H1 (cell line): ENCODE results near the gene NPSR1. TPM values are rescaled to one million over a fixed set of nuclear protein-coding genes. Genes with fewer than 3 reads are reported as not detected.

Experiments
- CTCF ChIA-PET: fragments of 300-600 bp; sonication (Branson Sonifier 250); formaldehyde crosslinking; loops from one replicate; lab custom pipeline; 2021; ENCODE audit not compliant: partially characterized antibody; lab: Charles Lee
- POLR2A ChIA-PET: fragments of 300-600 bp; sonication (Branson Sonifier 250); formaldehyde crosslinking; loops from one replicate; lab custom pipeline; 2021; ENCODE audit warnings: inconsistent platforms; ENCODE audit not compliant: partially characterized antibody; lab: Charles Lee
- DNase-seq, 2 experiments: peaks; one replicate each; pipeline versions ENCODE4 v3.0.0 to v3.0.0-alpha.2; 2010 to 2022; ENCODE audit warnings: low spot score in 2 of 2, low read depth in 1 of 2, mixed read lengths in 1 of 2
- FAIRE-seq: peaks from 2 replicates; lab custom pipeline; 2011; peaks lifted over from hg19 to GRCh38; lab: Jason Lieb, UNC
- H2AFZ ChIP-seq: 2 replicates; pipeline ENCODE4 v1.8.1; 2012; ENCODE audit warnings: low read length, inconsistent platforms
- H2AK5ac ChIP-seq: 2 replicates; pipeline ENCODE4 v1.6.1; 2013; ENCODE audit warnings: low read depth, low read length
- H2BK120ac ChIP-seq: replicated peaks from 2 replicates; pipeline ENCODE3; 2013; ENCODE audit warnings: low read depth, low read length, inconsistent platforms
- H2BK12ac ChIP-seq: 2 replicates; pipeline ENCODE4 v1.6.1; 2013; ENCODE audit warnings: low read depth, low read length
- H2BK15ac ChIP-seq: 2 replicates; pipeline ENCODE4 v1.6.1; 2013; ENCODE audit warnings: low read length
- H2BK20ac ChIP-seq: 2 replicates; pipeline ENCODE4 v1.6.1; 2013; ENCODE audit warnings: low read length
- H2BK5ac ChIP-seq: 2 replicates; pipeline ENCODE4 v1.6.1; 2013; ENCODE audit warnings: low read depth, low read length
- H3K14ac ChIP-seq: 2 replicates; pipeline ENCODE4 v1.6.1; 2013; ENCODE audit warnings: inconsistent platforms; ENCODE audit not compliant: insufficient read length
- H3K18ac ChIP-seq: 2 replicates; pipeline ENCODE4 v1.6.1; 2013; ENCODE audit warnings: low read length; ENCODE audit errors: extremely low read depth
- H3K23ac ChIP-seq: 2 replicates; pipeline ENCODE4 v1.6.1; 2013; ENCODE audit warnings: inconsistent platforms; ENCODE audit not compliant: insufficient read length
- H3K23me2 ChIP-seq: 2 replicates; pipeline ENCODE4 v1.6.1; 2013; ENCODE audit warnings: low read depth, low read length
- H3K27ac ChIP-seq: 2 replicates; pipeline ENCODE4 v1.6.1; 2011; ENCODE audit warnings: low read depth, low read length, inconsistent platforms
- H3K27me3 ChIP-seq, 4 experiments: replicated peaks in 1 of 4; 1 replicate in 1 of 4; 2 replicates in 3 of 4; pipeline versions ENCODE4 v1.6.1 to v1.8.1; 2011 to 2013; ENCODE audit warnings: low read length in 3 of 4, mild to moderate bottlenecking in 3 of 4, inconsistent platforms in 2 of 4, mixed read lengths in 2 of 4, moderate library complexity in 1 of 4; ENCODE audit not compliant: control insufficient read depth in 3 of 4, insufficient read depth in 3 of 4; ENCODE audit errors: extremely low read depth in 1 of 4
- H3K36me3 ChIP-seq, 4 experiments: 2 replicates each; pipeline versions ENCODE4 v1.6.1 to v1.8.1; 2011 to 2013; ENCODE audit warnings: mild to moderate bottlenecking in 4 of 4, low read length in 3 of 4, moderate library complexity in 2 of 4, control low read depth in 1 of 4, inconsistent platforms in 1 of 4; ENCODE audit not compliant: insufficient read depth in 4 of 4, control insufficient read depth in 2 of 4
- H3K4ac ChIP-seq: replicated peaks from 2 replicates; pipeline ENCODE3; 2013; ENCODE audit warnings: low read length, low read depth, mixed read lengths, inconsistent platforms; ENCODE audit not compliant: insufficient read length
- H3K4me1 ChIP-seq, 4 experiments: replicated peaks in 1 of 4; 1 replicate in 1 of 4; 2 replicates in 3 of 4; pipeline versions ENCODE4 v1.6.1 to v1.8.1; 2011 to 2013; ENCODE audit warnings: low read length in 3 of 4, inconsistent platforms in 2 of 4, mixed read lengths in 1 of 4; ENCODE audit not compliant: insufficient read depth in 4 of 4, control insufficient read depth in 3 of 4
- H3K4me2 ChIP-seq, 2 experiments: 2 replicates each; pipeline versions ENCODE4 v1.6.1 to v1.8.1; 2011 to 2013; ENCODE audit warnings: low read depth in 2 of 2, low read length in 2 of 2, control low read depth in 1 of 2, inconsistent platforms in 1 of 2, mild to moderate bottlenecking in 1 of 2; ENCODE audit not compliant: insufficient read depth in 1 of 2
- H3K4me3 ChIP-seq, 4 experiments: fragments of 200-600, 300-600 bp in 1 of 4; sonication (generic), shearing (Covaris generic), sonication (Bioruptor Twin) in 1 of 4; 2 replicates each; pipeline versions ENCODE4 v1.5.1 to v1.8.1; 2011 to 2016; ENCODE audit warnings: low read length in 4 of 4, low read depth in 3 of 4, control low read depth in 2 of 4, inconsistent platforms in 2 of 4, mild to moderate bottlenecking in 2 of 4, mixed read lengths in 1 of 4, moderate library complexity in 1 of 4; ENCODE audit not compliant: insufficient read depth in 2 of 4; ENCODE audit errors: extremely low read depth in 1 of 4
- H3K56ac ChIP-seq: replicated peaks from 2 replicates; pipeline ENCODE3; 2013; ENCODE audit warnings: low read depth, mild to moderate bottlenecking, mixed read lengths, low read length, inconsistent platforms; ENCODE audit not compliant: insufficient read length
- H3K79me1 ChIP-seq: 2 replicates; pipeline ENCODE4 v1.6.1; 2013; ENCODE audit warnings: low read depth, low read length, control low read depth
- H3K79me2 ChIP-seq, 2 experiments: 2 replicates each; pipeline versions ENCODE4 v1.6.1 to v1.8.1; 2012 to 2013; ENCODE audit warnings: low read length in 2 of 2, mild to moderate bottlenecking in 2 of 2, inconsistent platforms in 1 of 2; ENCODE audit not compliant: insufficient read depth in 2 of 2, control insufficient read depth in 1 of 2
- H3K9ac ChIP-seq, 4 experiments: replicated peaks in 1 of 4; 1 replicate in 1 of 4; 2 replicates in 3 of 4; pipeline versions ENCODE4 v1.6.1 to v1.8.1; 2011 to 2013; ENCODE audit warnings: low read depth in 3 of 4, low read length in 3 of 4, control low read depth in 2 of 4, mild to moderate bottlenecking in 2 of 4, moderate library complexity in 2 of 4, inconsistent platforms in 1 of 4; ENCODE audit errors: extremely low read depth in 1 of 4
- H3K9me3 ChIP-seq, 2 experiments: 2 replicates each; pipeline versions ENCODE4 v1.6.1 to v1.8.1; 2012 to 2013; ENCODE audit warnings: mild to moderate bottlenecking in 2 of 2, moderate library complexity in 2 of 2, control low read depth in 1 of 2, inconsistent platforms in 1 of 2, low read depth in 1 of 2, low read length in 1 of 2, mixed read lengths in 1 of 2; ENCODE audit not compliant: insufficient read depth in 2 of 2
- H4K20me1 ChIP-seq, 2 experiments: replicated peaks in 1 of 2; 2 replicates each; pipeline versions ENCODE3 to v1.8.1; 2011 to 2013; ENCODE audit warnings: inconsistent platforms in 2 of 2, low read length in 2 of 2, mild to moderate bottlenecking in 1 of 2; ENCODE audit not compliant: insufficient read depth in 2 of 2, control insufficient read depth in 1 of 2
- H4K5ac ChIP-seq: 2 replicates; pipeline ENCODE4 v1.6.1; 2013; ENCODE audit warnings: low read length, low read depth, mixed read lengths, inconsistent platforms; ENCODE audit not compliant: insufficient read length
- H4K8ac ChIP-seq: 2 replicates; pipeline ENCODE4 v1.8.0; 2013; ENCODE audit warnings: mild to moderate bottlenecking, moderate library complexity, low read length, inconsistent platforms; ENCODE audit not compliant: insufficient read depth; ENCODE audit errors: extremely low read depth
- H4K91ac ChIP-seq: replicated peaks from 2 replicates; pipeline ENCODE3; 2013; ENCODE audit warnings: low read length, mixed read lengths, inconsistent platforms; ENCODE audit not compliant: insufficient read length
- CEBPB ChIP-seq: IDR thresholded peaks from 2 replicates; pipeline ENCODE4 v1.6.1; 2012; ENCODE audit warnings: low read depth, low read length
- CREB1 ChIP-seq: IDR thresholded peaks from 2 replicates; pipeline ENCODE4 v1.6.1; 2012; ENCODE audit warnings: inconsistent platforms
- HDAC6 ChIP-seq: IDR thresholded peaks from one replicate; pipeline ENCODE4 v1.7.1; 2012; ENCODE audit warnings: low read depth, mild to moderate bottlenecking, inconsistent platforms, low read length, moderate library complexity
- KDM4A ChIP-seq: IDR thresholded peaks from one replicate; pipeline ENCODE4 v1.7.1; 2012; ENCODE audit warnings: low read depth, mild to moderate bottlenecking, moderate library complexity, low read length, inconsistent platforms; ENCODE audit not compliant: severe bottlenecking
- WGBS, 2 experiments: shearing (Covaris generic) in 1 of 2; methylation state at CpG; one replicate each; pipeline versions ENCODE4 v1.1.6 to v1.1.7; 2013 to 2015; ENCODE audit warnings: low lambda C conversion rate in 2 of 2, mixed read lengths in 2 of 2, inconsistent platforms in 1 of 2, low coverage in 1 of 2, missing lambda C conversion rate in 1 of 2; ENCODE audit not compliant: insufficient replicate concordance in 2 of 2, insufficient coverage in 1 of 2, insufficient read length in 1 of 2; ENCODE audit errors: extremely low coverage in 1 of 2, missing lambda C conversion rate in 1 of 2; 5-methylcytosine and 5-hydroxymethylcytosine counted together
- polyA plus RNA-seq, 7 experiments: library from polyadenylated mRNA; depleted of rRNA in 3 of 7; stranded (reverse) in 5 of 7; unstranded in 2 of 7; fragments of >200 nt in 5 of 7; fragments of 200-250 nt in 2 of 7; gene quantifications; 1 replicate in 5 of 7; 2 replicates in 1 of 7; 4 replicates in 1 of 7; pipeline versions ENCODE4 v1.2.1 to v1.2.3, GENCODE V29; 2011 to 2013; ENCODE audit warnings: missing spikeins in 2 of 7, mixed read lengths in 2 of 7
- total RNA-seq: library from RNA; stranded (reverse); fragmentation: NEBNext Ultra II Directional; extraction: Animal tissue kit (Norgen Biotek cat#: 25700); gene quantifications from 2 replicates; pipeline ENCODE4 v1.2.1, GENCODE V29; 2021
- TF ChIP-seq, protein P1 (sequence below): IDR thresholded peaks from 2 replicates; pipeline ENCODE4 v1.6.1; 2012; ENCODE audit warnings: inconsistent platforms
- TF ChIP-seq, protein P2 (sequence below), 3 experiments: IDR thresholded peaks; 1 replicate in 2 of 3; 2 replicates in 1 of 3; pipeline versions ENCODE4 v1.5.1 to v1.6.1; 2011; ENCODE audit warnings: low read length in 3 of 3, mild to moderate bottlenecking in 3 of 3, inconsistent platforms in 2 of 3, low read depth in 1 of 3, moderate library complexity in 1 of 3; ENCODE audit not compliant: insufficient read depth in 1 of 3; ENCODE audit errors: control extremely low read depth in 1 of 3

Gene NPSR1
- total and polyA plus RNA-seq, 2 of the 8 experiments (the other 6 are each of a cell fraction or from before 2014, with no cell fraction given) = not detected

DNA sequence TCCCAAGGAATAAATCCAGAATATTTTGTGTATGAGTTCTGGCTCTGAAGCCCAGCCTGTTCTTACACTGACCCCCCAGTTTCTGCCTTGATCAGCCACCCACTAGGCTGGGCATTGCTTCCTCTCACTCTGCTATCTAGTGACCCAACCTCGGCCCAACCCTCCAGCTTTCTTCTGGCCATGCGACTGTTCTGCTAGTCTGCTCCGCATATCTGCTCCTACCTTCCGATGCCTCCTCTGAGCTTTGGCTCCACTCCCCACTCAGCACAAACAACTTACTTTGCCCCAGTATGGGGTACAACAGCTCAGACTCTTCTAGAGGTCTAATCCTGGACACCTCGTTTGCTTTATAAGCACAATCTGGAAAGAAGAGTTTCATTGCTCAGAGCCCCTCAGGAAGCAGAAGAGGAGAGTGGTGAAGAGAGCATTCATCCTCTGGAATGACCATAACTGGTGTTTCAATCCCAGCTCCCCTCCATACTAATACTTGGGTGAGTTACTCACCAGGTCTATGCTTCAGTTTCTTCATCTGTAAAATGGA is 99.6 kb downstream of the NPSR1 start:
- no peak overlapping the region for H2BK15ac ChIP-seq
- H4K8ac ChIP-seq = no peak overlapping the region
- no peak overlapping the region for H2BK12ac ChIP-seq
- H3K23ac ChIP-seq = no peak overlapping the region
- H2AK5ac ChIP-seq = no peak overlapping the region
- H3K56ac ChIP-seq = no peak overlapping the region
- no peak overlapping the region for H3K14ac ChIP-seq
- no peaks in the 10 kb centered on the region for H3K79me2 ChIP-seq
- no peaks in the 10 kb centered on the region for H4K20me1 ChIP-seq
- H2BK20ac ChIP-seq = no peak overlapping the region
- H3K36me3 ChIP-seq = no peaks in the 10 kb centered on the region
- ChIA-PET POLR2A (no interaction called here), CTCF (interaction anchor here (0.9 to 2.5 kb wide), 7 partner anchors 10 to 426 kb away, joined by 3 to 10 read pairs (median 5); no protein-coding TSS in a partner anchor)
- no peak overlapping the region for H3K27ac ChIP-seq
- no peak overlapping the region for H3K9ac ChIP-seq
- no peak for DNase-seq
- H3K4ac ChIP-seq = no peak overlapping the region
- H2BK120ac ChIP-seq = no peak overlapping the region
- no peaks in the 10 kb centered on the region for H3K27me3 ChIP-seq
- WGBS, 2 experiments = 83% methylated on average over 5 of the region's 5 CpGs; no CpG with 5 or more reads in 1 of the 2 experiments
- H3K23me2 ChIP-seq = no peaks in the 10 kb centered on the region
- H4K91ac ChIP-seq = no peak overlapping the region
- H3K4me1 ChIP-seq = no peaks in the 10 kb centered on the region; a peak in 2 of 7 replicates
- H3K18ac ChIP-seq = no peak overlapping the region
- H4K5ac ChIP-seq = no peak overlapping the region
- no peak for FAIRE-seq
- H3K4me3 ChIP-seq = no peak overlapping the region
- no peaks in the 10 kb centered on the region for H3K9me3 ChIP-seq
- H2BK5ac ChIP-seq = no peak overlapping the region
- no peak overlapping the region for H3K4me2 ChIP-seq
- no peaks in the 10 kb centered on the region for H3K79me1 ChIP-seq
- H2AFZ ChIP-seq = no peak overlapping the region
- TF ChIP-seq, protein P1, sequence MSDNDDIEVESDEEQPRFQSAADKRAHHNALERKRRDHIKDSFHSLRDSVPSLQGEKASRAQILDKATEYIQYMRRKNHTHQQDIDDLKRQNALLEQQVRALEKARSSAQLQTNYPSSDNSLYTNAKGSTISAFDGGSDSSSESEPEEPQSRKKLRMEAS = no peak
- TF ChIP-seq KDM4A (no peak), HDAC6 (no peak), CEBPB (no peak), CREB1 (no peak)
- TF ChIP-seq, protein P2, sequence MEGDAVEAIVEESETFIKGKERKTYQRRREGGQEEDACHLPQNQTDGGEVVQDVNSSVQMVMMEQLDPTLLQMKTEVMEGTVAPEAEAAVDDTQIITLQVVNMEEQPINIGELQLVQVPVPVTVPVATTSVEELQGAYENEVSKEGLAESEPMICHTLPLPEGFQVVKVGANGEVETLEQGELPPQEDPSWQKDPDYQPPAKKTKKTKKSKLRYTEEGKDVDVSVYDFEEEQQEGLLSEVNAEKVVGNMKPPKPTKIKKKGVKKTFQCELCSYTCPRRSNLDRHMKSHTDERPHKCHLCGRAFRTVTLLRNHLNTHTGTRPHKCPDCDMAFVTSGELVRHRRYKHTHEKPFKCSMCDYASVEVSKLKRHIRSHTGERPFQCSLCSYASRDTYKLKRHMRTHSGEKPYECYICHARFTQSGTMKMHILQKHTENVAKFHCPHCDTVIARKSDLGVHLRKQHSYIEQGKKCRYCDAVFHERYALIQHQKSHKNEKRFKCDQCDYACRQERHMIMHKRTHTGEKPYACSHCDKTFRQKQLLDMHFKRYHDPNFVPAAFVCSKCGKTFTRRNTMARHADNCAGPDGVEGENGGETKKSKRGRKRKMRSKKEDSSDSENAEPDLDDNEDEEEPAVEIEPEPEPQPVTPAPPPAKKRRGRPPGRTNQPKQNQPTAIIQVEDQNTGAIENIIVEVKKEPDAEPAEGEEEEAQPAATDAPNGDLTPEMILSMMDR (IDR thresholded peaks at IDR 0.05; ENCODE audit: control extremely low read depth in 1 of 3, insufficient read depth in 1 of 3, low read depth in 1 of 3, low read length in 3 of 3) = no peak
